ENCODE measurements around the gene FSCN2.

The FSCN2 gene

DNA sequence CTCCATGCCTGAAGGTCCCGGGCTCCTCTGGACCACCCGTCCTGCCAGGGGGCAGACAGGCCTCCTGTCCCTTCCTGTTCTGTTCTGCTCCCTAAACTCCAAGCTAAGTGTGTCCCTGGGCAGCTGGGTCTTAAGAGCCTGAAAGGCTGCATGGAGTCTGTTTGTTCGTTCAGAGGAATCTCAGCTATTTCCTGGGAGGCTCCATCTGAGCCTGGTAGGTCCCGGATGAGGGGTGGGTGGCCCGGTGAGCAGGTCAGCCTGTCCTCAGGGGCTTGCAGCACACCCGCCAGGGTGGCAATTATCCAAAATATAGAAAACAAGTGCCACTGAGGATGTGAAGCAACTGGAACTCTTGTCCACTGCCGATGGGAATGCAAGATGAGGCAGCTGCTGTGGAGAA, 28.1 kb upstream of the FSCN2 start:
- no peak for TF ChIP-seq GLIS3 (CRISPR knock-in tag; IDR thresholded peaks at IDR 0.05)
- no peak for TF ChIP-seq ZFP3 (CRISPR knock-in tag; IDR thresholded peaks at IDR 0.05)
- ATAC-seq = peak; percentile 17; the same call in 2 of the 3 replicates

- no peak for TF ChIP-seq OSR1 (CRISPR knock-in tag; IDR thresholded peaks at IDR 0.05)
- TF ChIP-seq, protein P1, sequence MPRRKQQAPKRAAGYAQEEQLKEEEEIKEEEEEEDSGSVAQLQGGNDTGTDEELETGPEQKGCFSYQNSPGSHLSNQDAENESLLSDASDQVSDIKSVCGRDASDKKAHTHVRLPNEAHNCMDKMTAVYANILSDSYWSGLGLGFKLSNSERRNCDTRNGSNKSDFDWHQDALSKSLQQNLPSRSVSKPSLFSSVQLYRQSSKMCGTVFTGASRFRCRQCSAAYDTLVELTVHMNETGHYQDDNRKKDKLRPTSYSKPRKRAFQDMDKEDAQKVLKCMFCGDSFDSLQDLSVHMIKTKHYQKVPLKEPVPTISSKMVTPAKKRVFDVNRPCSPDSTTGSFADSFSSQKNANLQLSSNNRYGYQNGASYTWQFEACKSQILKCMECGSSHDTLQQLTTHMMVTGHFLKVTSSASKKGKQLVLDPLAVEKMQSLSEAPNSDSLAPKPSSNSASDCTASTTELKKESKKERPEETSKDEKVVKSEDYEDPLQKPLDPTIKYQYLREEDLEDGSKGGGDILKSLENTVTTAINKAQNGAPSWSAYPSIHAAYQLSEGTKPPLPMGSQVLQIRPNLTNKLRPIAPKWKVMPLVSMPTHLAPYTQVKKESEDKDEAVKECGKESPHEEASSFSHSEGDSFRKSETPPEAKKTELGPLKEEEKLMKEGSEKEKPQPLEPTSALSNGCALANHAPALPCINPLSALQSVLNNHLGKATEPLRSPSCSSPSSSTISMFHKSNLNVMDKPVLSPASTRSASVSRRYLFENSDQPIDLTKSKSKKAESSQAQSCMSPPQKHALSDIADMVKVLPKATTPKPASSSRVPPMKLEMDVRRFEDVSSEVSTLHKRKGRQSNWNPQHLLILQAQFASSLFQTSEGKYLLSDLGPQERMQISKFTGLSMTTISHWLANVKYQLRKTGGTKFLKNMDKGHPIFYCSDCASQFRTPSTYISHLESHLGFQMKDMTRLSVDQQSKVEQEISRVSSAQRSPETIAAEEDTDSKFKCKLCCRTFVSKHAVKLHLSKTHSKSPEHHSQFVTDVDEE (CRISPR knock-in tag; IDR thresholded peaks at IDR 0.05) = no peak
- no peak for TF ChIP-seq ZNF565 (CRISPR knock-in tag; conservative IDR thresholded peaks at IDR 0.05; ENCODE audit: low read depth)
- no peak for TF ChIP-seq BACH2 (CRISPR knock-in tag; IDR thresholded peaks at IDR 0.05; ENCODE audit: borderline replicate concordance)
- TF ChIP-seq RARB (CRISPR knock-in tag; IDR thresholded peaks at IDR 0.05) = no peak
- no peak for TF ChIP-seq PATZ1 (CRISPR knock-in tag; IDR thresholded peaks at IDR 0.05; ENCODE audit: borderline replicate concordance)
- TF ChIP-seq ISL1 (CRISPR knock-in tag; IDR thresholded peaks at IDR 0.05) = no peak
- no peak for TF ChIP-seq CSDC2 (CRISPR knock-in tag; IDR thresholded peaks at IDR 0.05)
- TF ChIP-seq PPARA (CRISPR knock-in tag; IDR thresholded peaks at IDR 0.05; ENCODE audit: borderline replicate concordance) = no peak
- TF ChIP-seq ZNF70 (CRISPR knock-in tag; IDR thresholded peaks at IDR 0.05) = no peak
- ATAC-seq = no peak
These were observed 25.6 kb upstream of the FSCN2 start for GRCh38 chr17:81502471-81503017.

GRCh38 chr17:81503619-81504018, 24.6 kb upstream of the FSCN2 start:
- TF ChIP-seq PATZ1 (CRISPR knock-in tag; IDR thresholded peaks at IDR 0.05; ENCODE audit: borderline replicate concordance) = no peak
- no peak for TF ChIP-seq ZNF8 (CRISPR knock-in tag; IDR thresholded peaks at IDR 0.05)
- TF ChIP-seq, protein P1 (CRISPR knock-in tag; IDR thresholded peaks at IDR 0.05) = no peak
- TF ChIP-seq BACH2 (CRISPR knock-in tag; IDR thresholded peaks at IDR 0.05; ENCODE audit: borderline replicate concordance) = no peak
- TF ChIP-seq TOX (CRISPR knock-in tag; IDR thresholded peaks at IDR 0.05; ENCODE audit: borderline replicate concordance) = no peak
- no peak for TF ChIP-seq ZC3H10 (CRISPR knock-in tag; IDR thresholded peaks at IDR 0.05)
- no peak for ATAC-seq

GRCh38 chr17:81508639-81509206, 19.5 kb upstream of the FSCN2 start:
- ATAC-seq = peak; percentile 0; the same call in 1 of the 3 replicates
- no peak for TF ChIP-seq ZC3H10 (CRISPR knock-in tag; IDR thresholded peaks at IDR 0.05)
- 0 out of 2 replicates have a peak, but pooled peaks have one; percentile 47 for TF ChIP-seq ARNTL (CRISPR knock-in tag; IDR thresholded peaks at IDR 0.05; ENCODE audit: borderline replicate concordance, low read depth)
- TF ChIP-seq ZFP3 (CRISPR knock-in tag; IDR thresholded peaks at IDR 0.05) = no peak
- TF ChIP-seq ZNF565 (CRISPR knock-in tag; conservative IDR thresholded peaks at IDR 0.05; ENCODE audit: low read depth) = no peak
- TF ChIP-seq CSRNP3 (CRISPR knock-in tag; IDR thresholded peaks at IDR 0.05) = no peak
- no peak for TF ChIP-seq ZNF70 (CRISPR knock-in tag; IDR thresholded peaks at IDR 0.05)
- peak; percentile 47; the same call in 1 of the 2 replicates for TF ChIP-seq TOX (CRISPR knock-in tag; IDR thresholded peaks at IDR 0.05; ENCODE audit: borderline replicate concordance)
- TF ChIP-seq PPARA (CRISPR knock-in tag; IDR thresholded peaks at IDR 0.05; ENCODE audit: borderline replicate concordance) = no peak
- peak; percentile 4; the same call in 1 of the 2 replicates for TF ChIP-seq RARB (CRISPR knock-in tag; IDR thresholded peaks at IDR 0.05)
- no peak for TF ChIP-seq PATZ1 (CRISPR knock-in tag; IDR thresholded peaks at IDR 0.05; ENCODE audit: borderline replicate concordance)
- TF ChIP-seq, protein P1 (CRISPR knock-in tag; IDR thresholded peaks at IDR 0.05) = no peak
